ENCODE results near the gene SFI1. TPM values are rescaled to one million over a fixed set of nuclear protein-coding genes. Genes with fewer than 3 reads are reported as not detected.
A peak's percentile ranks its signal among the peaks of the same experiment; 100 is the strongest.
"Not testable (repeated sequence)": the region's sequence is repeated elsewhere in the genome, so short reads cannot be mapped to it uniquely, and the experiment has no call there.

SFI1 gene
- total RNA-seq, 1 donor from 2014 or later, result 6.7 TPM

GRCh38 chr22:31650391-31650790 is 154.1 kb downstream of the SFI1 start:
- DNase-seq (ENCODE audit: missing footprints) (no peak), ATAC-seq (no peak)
- intact Hi-C loops (cut with DNase I), result no loop called here

GRCh38 chr22:31651664-31652063 is 155.3 kb downstream of the SFI1 start:
- intact Hi-C loops (cut with DNase I), result no loop called here
- no peak for ATAC-seq

GRCh38 chr22:31652088-31652487 is 155.8 kb downstream of the SFI1 start:
- intact Hi-C loops (cut with DNase I), result no loop called here
- ATAC-seq (no peak), DNase-seq (ENCODE audit: missing footprints) (no peak)

More at GRCh38 chr22:31651664-31652063, 155.3 kb downstream of the SFI1 start:
- DNase-seq (ENCODE audit: missing footprints), result no peak

DNA sequence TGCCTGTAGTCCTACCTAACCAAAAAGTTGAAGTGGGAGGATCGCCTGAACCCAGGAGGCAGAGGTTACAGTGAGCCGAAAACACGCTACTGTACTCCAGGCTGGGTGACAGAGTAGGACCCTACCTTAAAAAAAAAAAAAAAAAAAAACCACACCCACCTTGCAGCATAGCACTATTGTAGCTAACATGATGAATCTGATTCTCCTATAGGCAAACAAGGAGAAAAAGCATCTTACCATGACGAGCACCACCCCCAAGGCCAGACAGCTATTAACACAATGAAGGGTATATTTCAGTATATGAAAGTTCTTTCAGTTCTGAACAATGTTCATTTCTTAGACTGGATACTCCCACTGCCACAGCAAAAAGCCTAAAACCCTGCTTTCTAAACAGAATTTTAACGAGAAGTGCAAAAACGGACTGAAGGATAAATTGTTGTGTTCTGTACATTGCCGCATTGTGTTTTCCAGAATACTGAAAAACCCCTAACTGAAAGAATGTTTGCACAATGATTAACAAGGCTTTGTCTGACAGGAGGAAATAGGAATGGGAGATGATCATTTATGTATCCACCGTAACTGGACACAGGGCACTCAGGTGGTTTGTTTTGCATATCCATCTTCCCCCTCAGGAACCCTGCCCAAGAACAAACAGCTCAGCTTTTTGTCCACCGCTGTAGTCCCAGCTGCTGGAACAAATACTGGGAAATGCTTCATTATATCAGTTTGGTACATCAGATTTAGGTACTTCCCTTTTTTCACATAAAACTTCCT is 156.8 kb downstream of the SFI1 start:
- intact Hi-C loops (cut with DNase I), result no loop called here

DNA sequence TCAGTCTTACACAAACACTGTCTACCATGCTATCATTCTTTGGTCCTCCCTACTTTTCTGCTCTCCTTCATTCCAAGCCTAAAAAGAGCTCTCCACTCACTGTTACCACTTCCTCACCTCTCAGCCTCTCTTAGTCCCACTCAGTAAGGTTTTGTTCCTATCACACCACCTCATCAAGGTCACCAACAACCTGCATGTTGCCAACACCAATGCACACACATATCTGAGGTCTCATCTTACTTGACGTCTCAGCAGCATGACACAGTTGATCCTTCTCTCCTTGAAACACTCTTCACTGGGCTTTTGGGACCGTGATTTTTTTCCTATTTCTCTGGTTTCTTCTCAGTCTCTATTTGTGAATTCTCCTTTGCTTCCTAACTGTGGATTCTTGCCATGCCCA is 157.6 kb downstream of the SFI1 start:
- ATAC-seq (no peak), DNase-seq (ENCODE audit: missing footprints) (no peak)
- intact Hi-C loops (cut with DNase I), result no loop called here

More for the DNA sequence above, 156.8 kb downstream of the SFI1 start:
- DNase-seq (ENCODE audit: missing footprints) (no peak), ATAC-seq (no peak)

DNA sequence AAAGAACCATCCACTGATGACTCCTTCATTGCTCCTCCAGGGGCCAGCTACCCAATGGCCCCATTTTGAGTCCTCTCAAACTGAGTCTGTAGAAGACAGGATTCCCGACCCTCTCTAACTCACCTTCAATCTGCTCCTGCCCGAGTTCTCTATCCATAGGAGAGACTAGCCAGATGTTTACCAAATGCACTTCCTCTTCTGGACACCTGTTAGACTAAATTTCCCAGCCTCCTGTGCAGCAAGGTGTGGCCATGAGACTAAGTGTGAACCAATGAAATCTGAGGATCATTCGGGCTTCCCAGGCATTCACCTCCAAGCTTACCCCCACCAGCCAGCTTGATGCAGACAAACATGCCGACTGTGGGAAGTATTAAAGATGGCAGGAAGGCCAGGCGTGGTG is 158.1 kb downstream of the SFI1 start:
- DNase-seq (ENCODE audit: missing footprints), result no peak

DNA sequence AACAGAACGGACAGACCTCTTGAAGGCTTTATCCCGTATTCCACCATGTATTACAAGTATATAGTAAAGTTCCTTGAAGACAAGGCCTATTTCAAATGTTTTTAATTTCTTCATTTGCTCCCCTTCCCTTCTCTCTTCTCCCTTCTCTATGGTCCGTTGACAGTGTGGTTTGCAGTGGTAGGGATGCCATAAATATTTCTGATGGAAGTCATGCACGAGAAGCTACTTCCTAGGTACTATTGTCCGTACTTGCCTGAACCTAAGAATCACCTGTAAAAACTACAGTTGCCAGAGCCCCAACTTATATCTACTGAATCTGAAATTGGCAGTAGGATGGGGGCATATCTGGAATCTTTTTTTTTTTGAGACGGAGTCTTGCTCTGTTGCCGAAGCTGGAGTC is 162.9 kb downstream of the SFI1 start:
- intact Hi-C loops (cut with DNase I), result no loop called here
- DNase-seq (ENCODE audit: missing footprints), result no peak
- no peak for ATAC-seq

More for the DNA sequence above, 158.1 kb downstream of the SFI1 start:
- intact Hi-C loops (cut with DNase I), result no loop called here
- no peak for ATAC-seq

GRCh38 chr22:31660860-31661341 is 164.6 kb downstream of the SFI1 start:
- not testable (repeated sequence) for DNase-seq (ENCODE audit: missing footprints); ATAC-seq
- intact Hi-C loops (cut with DNase I), result loop anchor here (5.0 to 10.0 kb wide), 2 partner anchors 91 to 284 kb away; partner anchors contain the start of genes DEPDC5, PRR14L and YWHAH

DNA sequence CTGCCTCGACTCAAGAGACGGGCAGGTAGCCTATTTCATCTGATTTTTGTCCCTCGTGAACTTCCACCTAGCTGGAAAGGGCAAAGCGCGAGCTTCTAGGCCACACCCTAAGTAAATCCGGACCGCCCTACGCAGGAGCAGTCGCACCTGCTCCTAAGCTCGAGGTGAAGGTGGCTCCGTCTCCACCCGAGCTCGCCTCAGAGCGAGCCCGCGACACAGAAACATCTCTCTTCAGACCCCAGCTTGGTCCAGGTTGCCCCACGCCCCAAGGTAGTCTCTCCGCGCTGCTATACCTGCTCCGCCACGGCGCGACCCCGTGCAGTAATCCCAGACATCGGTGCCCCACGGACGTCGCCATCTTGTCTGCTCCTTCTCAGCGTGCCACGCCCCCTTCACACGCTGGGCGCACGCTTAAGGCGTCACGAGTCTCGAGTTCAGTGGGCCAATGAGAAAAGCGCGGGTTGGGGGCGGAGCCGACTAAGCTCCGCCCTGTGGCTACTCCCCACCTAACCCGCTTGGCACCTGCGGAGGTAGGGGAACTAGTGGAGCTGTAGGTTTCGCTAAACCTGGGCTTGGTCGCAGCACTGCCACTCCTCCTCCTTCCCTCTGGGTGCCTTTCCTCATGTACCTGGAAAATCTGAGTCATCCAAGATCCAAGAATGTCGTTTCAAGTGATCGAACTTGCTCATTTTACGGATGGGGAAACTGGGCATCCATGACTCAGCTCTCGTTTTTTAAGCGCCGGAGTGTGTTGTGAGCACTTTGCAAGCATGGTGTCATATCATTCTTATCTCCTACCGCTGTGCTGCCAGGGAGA is 165.7 kb downstream of the SFI1 start, which contains the start of gene PISD:
TSS of gene PISD (minus strand) at position 365 of the 817 bp plus-strand sequence. CDS start at position 358, 7 bp downstream.
- DNase-seq (ENCODE audit: missing footprints) (peak; percentile 98), ATAC-seq (peak; percentile 100)
- intact Hi-C loops (cut with DNase I), result loop anchor here (5.0 to 10.0 kb wide), 2 partner anchors 90 to 283 kb away; partner anchors contain the start of genes DEPDC5, PRR14L and YWHAH

GRCh38 chr22:31662668-31663037 is 166.3 kb downstream of the SFI1 start:
- DNase-seq (ENCODE audit: missing footprints), result no peak
- intact Hi-C loops (cut with DNase I), result loop anchor here (5.0 to 10.0 kb wide), 2 partner anchors 90 to 282 kb away; partner anchors contain the start of genes DEPDC5, PRR14L and YWHAH
- ATAC-seq, result no peak

Small RNAs within 50 kb of the gene (microRNA-seq; reads per million reads assigned to microRNA genes)
- gene MIR7109, result not detected

Other genes starting within 250 kb of the SFI1 start
- 13.7 TPM for gene PIK3IP1, start 204.0 kb upstream of the SFI1 start, total RNA-seq
- 9.7 TPM for gene PATZ1, start 150.2 kb upstream of the SFI1 start, total RNA-seq
- gene DRG1, start 96.9 kb upstream of the SFI1 start, total RNA-seq, result 59.3 TPM
- gene EIF4ENIF1, start 6.7 kb upstream of the SFI1 start, total RNA-seq, result 30.5 TPM
- 18.4 TPM for gene PISD, start 165.7 kb downstream of the SFI1 start, total RNA-seq